Stimulated activated CD4-positive, alpha-beta T cell treated with anti-CD3 and anti-CD28 coated beads, Interleukin-15, amount 100 ng/mL, for 24 hours (primary cell): ENCODE data around the gene RRAGC.
"Not testable (repeated sequence)": the region's sequence is repeated elsewhere in the genome, so short reads cannot be mapped to it uniquely, and the experiment has no call there.

Experiments
- DNase-seq: peaks from one replicate; pipeline ENCODE4 v3.0.0-alpha.2; 2020

RRAGC gene

GRCh38 chr1:38852780-38853179, 6.8 kb downstream of the RRAGC start:
- DNase-seq: peak; percentile 14

- DNase-seq: no peak
Measured at GRCh38 chr1:38848071-38848470, 11.5 kb downstream of the RRAGC start.

GRCh38 chr1:38846210-38846609, 13.4 kb downstream of the RRAGC start:
- no peak for DNase-seq

- not testable (repeated sequence) for DNase-seq
Measured at GRCh38 chr1:38845088-38845487, 14.5 kb downstream of the RRAGC start.

- no peak for DNase-seq
Measured at GRCh38 chr1:38840281-38840680, 19.3 kb downstream of the RRAGC start.

- no peak for DNase-seq
Measured at GRCh38 chr1:38839363-38839762, 20.2 kb downstream of the RRAGC start.

- DNase-seq: not testable (repeated sequence)
Measured at GRCh38 chr1:38836316-38836715, 23.3 kb downstream of the RRAGC start.

- DNase-seq: peak; percentile 41
Measured at GRCh38 chr1:38834937-38835827, 24.4 kb downstream of the RRAGC start.

- no peak for DNase-seq
Measured at GRCh38 chr1:38834221-38834782, 25.3 kb downstream of the RRAGC start.

GRCh38 chr1:38833146-38833545, 26.4 kb downstream of the RRAGC start:
- DNase-seq: no peak

- no peak for DNase-seq
Measured at GRCh38 chr1:38832370-38832734, 27.2 kb downstream of the RRAGC start.

- DNase-seq: no peak
Measured at GRCh38 chr1:38831731-38832369, 27.7 kb downstream of the RRAGC start.

GRCh38 chr1:38829368-38829767, 30.2 kb downstream of the RRAGC start:
- DNase-seq: no peak

- DNase-seq: no peak
Measured at GRCh38 chr1:38827318-38827717, 32.3 kb downstream of the RRAGC start.

- DNase-seq: no peak
Measured at GRCh38 chr1:38826886-38827285, 32.7 kb downstream of the RRAGC start.

- DNase-seq: no peak
Measured at GRCh38 chr1:38826262-38826661, 33.3 kb downstream of the RRAGC start.

GRCh38 chr1:38820860-38821259, 38.7 kb downstream of the RRAGC start:
- no peak for DNase-seq

GRCh38 chr1:38819516-38819915, 40.1 kb downstream of the RRAGC start:
- no peak for DNase-seq

GRCh38 chr1:38819040-38819439, 40.5 kb downstream of the RRAGC start:
- DNase-seq: no peak

GRCh38 chr1:38818175-38818976, 41.2 kb downstream of the RRAGC start:
- DNase-seq: peak; percentile 71

- no peak for DNase-seq
Measured at GRCh38 chr1:38817267-38818174, 42.1 kb downstream of the RRAGC start.
